ENCODE measurements around the gene TMEFF2. TPM values are rescaled to one million over a fixed set of nuclear protein-coding genes. Genes with fewer than 3 reads are reported as not detected.

The TMEFF2 gene, protein sequence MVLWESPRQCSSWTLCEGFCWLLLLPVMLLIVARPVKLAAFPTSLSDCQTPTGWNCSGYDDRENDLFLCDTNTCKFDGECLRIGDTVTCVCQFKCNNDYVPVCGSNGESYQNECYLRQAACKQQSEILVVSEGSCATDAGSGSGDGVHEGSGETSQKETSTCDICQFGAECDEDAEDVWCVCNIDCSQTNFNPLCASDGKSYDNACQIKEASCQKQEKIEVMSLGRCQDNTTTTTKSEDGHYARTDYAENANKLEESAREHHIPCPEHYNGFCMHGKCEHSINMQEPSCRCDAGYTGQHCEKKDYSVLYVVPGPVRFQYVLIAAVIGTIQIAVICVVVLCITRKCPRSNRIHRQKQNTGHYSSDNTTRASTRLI
- not detected for total RNA-seq

DNA sequence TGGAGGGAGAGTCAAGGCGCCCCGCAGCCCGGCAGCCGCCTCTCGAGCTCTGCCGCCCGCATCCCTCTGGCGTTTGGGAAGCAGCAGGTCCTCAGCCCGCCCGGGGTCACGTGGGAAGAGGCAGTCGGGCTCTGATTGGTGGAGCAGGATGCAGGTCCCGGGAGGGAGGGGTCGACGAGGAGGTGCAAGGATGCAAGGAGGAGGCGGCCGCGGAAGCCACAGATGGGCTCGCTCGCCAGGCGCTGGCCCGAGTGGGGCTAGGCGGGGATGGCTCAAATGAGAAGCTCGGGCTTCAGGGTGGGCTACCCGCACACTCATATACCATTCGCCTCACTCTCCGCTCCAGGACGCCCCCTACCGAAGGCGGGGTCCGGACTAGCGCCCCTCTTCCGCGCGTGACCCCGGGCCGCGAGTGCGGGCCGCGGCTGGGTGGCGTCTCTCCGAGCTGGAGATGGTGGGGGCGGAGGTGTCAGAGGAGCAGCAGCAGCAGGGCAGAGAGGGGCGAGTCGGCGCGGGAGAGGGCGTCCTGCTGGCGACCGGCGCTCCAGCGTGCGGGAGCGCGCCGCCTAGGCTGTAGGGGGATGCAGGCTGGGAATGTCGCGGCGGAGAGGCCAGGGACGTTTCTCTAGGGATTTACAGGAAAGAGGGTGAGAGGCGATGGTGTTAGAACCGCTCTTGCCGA, at the start of gene TMEFF2:
Gene TMEFF2, minus strand, starts transcription at position 68 of the 682 bp plus-strand sequence. CDS start 409 bp downstream, outside the sequence.
- ChIA-PET CTCF (interaction anchor here (1.4 kb wide), 1 partner anchor 101 kb away, joined by 3 read pairs; no protein-coding TSS in a partner anchor), POLR2A (no interaction called here)

DNA sequence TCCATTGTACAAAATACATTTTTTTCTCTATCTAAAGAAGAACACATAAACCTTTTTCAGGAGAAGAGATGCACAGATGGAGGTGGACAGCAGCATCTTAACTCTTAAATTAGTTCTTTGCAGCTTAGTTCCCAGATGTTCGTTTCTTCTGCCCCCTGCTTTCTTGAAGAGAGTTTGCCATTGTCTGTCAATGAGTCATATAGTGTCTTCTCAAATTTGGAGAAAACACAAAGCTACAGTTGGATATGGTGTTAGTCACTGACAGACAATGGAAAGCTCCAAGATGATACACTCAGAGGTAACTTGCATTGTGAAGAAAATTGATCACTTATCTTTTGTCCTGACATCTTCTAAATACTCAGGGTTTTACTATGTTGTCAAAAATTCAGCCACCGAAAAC, 48.8 kb upstream of the TMEFF2 start:
- ChIA-PET POLR2A (no interaction called here), CTCF (no interaction called here)

DNA sequence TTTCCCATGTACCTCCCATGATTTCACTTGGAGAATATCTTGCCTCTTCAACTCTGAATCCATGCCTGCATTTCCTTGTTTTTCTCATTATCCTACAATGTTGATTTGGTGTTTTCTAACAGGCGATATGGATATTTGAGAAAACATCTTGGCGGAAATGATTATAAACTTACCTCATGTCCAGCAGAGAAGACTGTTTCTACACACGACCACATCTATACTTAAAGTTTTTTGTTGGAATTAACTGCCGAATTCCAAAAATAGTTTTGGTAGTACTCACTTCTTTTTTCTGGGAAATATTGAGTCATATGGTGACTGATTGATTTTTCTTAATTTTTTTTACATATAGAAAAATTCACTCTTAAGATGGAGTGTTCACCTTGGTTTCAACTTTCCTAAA, 41.4 kb upstream of the TMEFF2 start:
- CTCF ChIA-PET: no interaction called here
- POLR2A ChIA-PET: no interaction called here

DNA sequence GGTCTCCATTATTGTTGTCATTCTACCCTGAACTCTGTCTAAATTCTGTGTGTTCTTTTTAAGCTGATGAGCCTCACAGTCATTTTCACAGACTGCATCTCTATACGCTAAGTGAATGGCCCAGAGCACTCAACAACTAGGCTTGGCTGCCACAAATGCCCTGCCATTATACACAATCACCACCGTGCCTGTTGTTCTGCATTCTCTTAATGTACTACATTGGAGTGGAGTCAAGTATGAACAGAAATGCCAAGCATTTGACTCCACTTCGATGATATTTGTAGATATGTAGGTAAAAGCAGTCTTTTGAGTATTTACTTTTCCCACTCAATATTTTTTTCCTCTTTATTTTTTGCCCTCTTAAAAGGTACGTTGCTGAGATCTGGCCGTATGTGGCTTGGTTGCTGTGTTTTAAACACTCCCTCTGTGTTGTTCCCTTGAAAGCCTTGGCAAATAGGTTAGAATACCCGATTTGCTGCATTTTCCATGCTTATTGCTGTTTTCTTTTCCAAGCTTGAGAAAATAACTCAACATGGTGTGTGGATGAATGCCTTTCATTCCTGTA, 36.2 kb upstream of the TMEFF2 start:
- POLR2A ChIA-PET: no interaction called here
- CTCF ChIA-PET: no interaction called here

DNA sequence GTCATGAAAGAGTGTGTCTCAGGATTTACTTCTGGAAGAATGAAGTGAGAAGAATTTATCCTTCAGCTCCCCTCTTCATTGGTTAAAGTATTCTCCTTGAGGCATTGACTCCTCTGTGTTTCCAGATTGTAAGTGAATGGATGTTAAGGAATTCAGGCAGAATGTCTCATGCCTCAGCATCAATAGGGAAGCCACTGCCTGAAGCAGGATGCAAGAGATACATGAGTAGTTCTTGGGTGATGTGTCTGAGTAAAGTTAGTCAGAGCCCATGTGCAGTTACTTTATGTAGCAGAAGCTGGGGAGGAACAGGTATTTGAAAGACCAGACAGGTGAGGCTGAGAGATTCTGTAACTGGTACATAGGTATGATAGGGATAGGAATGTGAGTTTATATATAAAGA, 34.0 kb upstream of the TMEFF2 start:
- POLR2A ChIA-PET: no interaction called here
- CTCF ChIA-PET: no interaction called here

DNA sequence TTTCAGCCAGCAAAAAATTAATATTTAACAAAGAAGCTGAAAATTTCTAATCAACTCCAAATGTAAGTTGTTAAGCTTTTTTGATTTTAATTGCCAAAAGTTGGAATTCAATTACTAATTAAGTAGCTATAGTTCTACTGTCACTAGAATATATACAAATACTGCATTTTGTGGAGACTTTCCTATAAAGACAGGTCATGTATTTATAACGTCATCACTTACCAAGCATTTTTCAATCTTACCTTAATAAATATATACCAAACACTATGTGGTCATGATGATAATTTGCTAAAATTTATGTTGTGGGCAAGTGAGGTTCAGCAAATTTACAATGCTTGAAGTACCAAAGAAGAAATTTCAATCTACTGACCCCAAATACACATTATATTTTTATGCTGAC, 24.2 kb upstream of the TMEFF2 start:
- ChIA-PET CTCF (no interaction called here), POLR2A (no interaction called here)

DNA sequence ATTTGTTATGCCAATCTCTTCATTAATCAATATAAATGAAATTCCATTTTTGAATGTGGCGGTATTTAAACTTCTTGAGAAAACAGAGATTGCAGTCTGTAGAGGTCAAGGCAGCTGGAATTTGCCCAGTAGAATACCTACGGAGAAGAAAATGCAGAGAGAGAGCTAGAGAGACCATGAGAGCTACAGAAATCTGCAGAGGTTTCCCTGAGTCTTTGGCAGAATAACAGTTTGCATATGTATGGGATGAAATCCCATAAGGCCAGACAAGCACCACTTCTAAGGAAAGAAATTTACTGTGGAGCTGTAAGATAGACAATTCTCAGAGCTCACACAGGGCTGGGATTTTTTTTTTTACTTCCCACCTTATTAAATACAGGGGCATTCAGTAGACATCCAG, 23.6 kb upstream of the TMEFF2 start:
- CTCF ChIA-PET: no interaction called here

DNA sequence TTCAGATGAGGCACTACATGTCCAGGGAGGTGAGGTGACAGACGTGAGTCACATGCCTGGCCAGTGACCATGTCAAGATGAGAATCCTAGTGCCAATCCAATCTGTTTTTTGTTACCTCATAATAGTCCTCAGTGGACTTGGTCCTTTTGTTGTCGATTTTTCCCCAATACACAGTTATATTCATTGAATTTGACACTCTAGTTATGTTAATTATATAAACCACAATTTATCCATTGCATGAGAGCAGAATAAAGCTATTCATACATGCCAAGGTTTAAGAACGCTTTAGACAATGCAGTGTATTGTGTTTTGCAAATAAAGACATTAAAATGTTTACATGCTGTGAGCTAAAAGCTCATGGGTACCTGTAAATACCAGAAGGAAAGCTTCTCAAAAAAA, 21.6 kb upstream of the TMEFF2 start:
- POLR2A ChIA-PET: no interaction called here
- CTCF ChIA-PET: no interaction called here

More for the DNA sequence above, 23.6 kb upstream of the TMEFF2 start:
- POLR2A ChIA-PET: no interaction called here

DNA sequence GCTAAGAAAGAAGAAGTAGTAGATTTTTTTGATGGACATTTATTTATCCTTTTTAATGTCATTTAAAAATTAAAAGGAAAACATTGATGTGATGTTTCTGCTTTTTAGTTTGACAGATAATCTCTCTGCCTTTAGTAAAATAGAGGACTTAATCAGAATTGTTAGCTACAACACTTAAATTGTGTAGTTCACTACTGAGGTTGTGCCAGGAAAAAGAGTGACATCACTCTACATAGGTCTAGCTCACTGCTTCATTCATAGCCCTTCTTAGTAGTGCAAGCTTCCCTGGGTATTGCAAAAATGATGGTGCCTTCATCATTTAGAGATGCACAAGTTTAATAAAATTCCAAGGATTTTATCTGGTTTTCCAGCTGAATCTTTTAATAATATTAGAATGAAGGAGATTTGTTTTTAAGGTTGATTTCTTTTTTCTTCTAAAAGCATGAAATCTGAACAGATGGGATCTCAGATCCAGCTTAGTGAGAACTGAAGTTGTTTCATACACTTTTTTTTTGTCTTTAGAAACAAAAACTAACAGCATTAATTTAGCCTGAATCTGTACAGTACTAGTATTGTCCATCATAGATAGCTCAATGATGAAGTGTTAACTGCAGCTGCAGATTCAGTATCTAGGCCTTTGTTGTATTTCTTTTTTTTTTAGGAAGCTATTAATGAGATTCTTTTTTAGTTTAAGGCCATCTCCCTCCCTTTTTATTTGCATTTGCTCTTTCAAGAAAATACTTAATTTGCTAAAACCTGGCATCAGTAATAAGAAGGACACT, 20.6 kb upstream of the TMEFF2 start:
- ChIA-PET CTCF (no interaction called here), POLR2A (no interaction called here)

DNA sequence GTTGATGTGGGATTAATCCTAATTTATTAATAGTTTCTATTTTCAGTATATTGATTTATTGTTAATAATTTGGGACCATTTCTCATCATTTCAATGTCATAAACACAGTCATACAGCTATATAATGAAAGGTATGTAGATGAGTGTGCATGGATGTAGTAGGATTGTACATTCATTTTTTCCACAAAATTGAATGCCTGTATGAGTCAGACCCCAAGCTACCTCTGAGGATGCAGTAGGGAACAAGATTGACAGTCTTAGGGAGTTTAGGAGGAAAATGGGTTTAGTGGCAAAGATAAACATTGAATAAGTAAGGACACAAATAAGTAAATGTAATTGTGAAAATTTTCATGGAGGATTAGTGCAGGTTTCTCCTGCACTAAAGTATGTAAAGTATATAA, 14.1 kb upstream of the TMEFF2 start:
- POLR2A ChIA-PET: no interaction called here
- CTCF ChIA-PET: no interaction called here

DNA sequence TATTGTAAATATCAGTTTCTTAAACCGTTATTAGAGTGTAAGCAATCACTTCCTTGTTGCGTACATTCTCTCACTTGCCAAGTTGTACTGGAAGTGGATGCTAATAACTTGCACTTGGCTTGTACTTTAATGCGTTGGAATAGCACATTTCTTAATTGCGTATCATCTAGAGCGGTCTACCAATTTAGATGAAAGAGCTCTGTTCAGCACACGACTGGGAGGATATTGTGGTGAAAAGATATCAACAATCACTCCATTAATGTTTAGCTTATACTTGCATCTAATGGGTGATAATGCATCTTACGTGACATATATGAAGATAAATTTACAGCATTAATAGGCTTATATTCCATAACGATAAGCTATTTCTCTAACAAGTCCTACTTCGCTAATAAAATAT, 11.7 kb upstream of the TMEFF2 start:
- POLR2A ChIA-PET: no interaction called here
- CTCF ChIA-PET: no interaction called here

DNA sequence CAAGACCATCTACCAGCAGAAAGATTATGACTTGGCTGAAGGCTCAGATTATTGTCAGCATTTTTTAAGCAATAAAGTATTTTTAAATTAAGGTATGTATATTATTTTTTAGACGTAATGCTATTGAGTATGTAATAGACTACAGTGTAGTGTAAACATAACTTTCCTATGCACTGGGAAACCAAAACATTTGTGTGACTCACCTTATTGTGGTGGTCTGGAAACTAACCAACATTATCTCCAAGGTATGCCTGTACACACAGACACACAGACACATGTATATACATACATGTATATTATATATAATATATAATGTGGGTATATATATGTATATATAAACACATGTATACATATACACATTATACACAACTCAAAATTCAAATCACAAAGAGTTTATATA, 9.1 kb upstream of the TMEFF2 start:
- ChIA-PET POLR2A (no interaction called here), CTCF (no interaction called here)

DNA sequence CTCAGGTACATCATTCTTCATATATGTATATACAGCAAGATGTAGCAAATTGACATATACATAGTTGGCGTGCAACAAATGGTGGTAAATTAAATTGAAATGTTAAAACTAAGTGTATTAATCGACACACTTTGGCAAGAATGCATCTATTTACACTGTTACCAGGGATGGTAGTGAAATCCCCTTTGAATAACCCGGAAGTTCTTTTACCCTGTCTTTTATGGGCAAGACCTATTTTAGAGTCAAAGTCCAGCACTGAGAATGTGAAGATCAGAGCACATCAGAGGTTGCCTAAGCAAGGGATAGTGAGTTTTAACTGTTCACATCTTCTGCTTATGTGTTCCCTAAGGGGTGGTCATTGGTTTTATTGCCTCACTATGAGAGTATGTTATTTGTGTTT, 7.6 kb upstream of the TMEFF2 start:
- CTCF ChIA-PET: no interaction called here
- POLR2A ChIA-PET: no interaction called here

DNA sequence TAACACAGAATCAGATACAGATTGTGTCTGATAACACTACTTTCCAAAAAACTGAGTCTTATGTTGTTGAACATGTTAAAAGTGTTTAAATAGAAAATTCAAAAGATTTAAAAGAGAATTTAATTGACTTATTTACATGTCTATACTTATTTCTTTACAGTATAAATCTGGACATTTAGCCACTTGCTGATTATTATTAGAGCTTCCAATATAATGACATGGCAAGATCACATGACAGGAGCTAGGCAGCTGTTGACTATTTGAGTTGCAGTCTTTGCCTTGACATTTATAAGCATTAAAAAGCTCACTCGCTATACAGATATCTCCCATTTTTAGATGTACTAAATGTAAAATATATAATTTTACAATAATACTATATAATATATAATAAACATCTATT, 6.4 kb upstream of the TMEFF2 start:
- CTCF ChIA-PET: no interaction called here

DNA sequence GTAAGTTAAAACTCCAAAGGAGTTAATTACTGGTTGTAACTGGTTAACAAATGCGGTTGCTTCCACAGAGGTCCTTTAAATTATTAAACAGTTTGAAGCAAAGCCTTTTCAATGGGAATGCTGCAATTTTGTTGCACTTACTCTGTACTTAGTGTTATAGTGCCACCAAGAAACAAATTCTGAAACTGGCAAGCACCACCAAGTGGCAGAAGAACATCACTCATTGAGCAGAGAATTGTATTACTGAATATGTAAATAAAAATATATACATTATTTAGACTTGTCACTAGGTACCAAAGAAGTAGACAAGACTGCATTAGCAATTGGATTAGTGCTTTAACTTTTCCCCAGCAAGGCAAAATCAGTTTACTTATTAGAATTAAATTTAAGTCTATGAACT, 2.6 kb upstream of the TMEFF2 start:
- POLR2A ChIA-PET: no interaction called here

More for the DNA sequence above, 6.4 kb upstream of the TMEFF2 start:
- POLR2A ChIA-PET: no interaction called here

DNA sequence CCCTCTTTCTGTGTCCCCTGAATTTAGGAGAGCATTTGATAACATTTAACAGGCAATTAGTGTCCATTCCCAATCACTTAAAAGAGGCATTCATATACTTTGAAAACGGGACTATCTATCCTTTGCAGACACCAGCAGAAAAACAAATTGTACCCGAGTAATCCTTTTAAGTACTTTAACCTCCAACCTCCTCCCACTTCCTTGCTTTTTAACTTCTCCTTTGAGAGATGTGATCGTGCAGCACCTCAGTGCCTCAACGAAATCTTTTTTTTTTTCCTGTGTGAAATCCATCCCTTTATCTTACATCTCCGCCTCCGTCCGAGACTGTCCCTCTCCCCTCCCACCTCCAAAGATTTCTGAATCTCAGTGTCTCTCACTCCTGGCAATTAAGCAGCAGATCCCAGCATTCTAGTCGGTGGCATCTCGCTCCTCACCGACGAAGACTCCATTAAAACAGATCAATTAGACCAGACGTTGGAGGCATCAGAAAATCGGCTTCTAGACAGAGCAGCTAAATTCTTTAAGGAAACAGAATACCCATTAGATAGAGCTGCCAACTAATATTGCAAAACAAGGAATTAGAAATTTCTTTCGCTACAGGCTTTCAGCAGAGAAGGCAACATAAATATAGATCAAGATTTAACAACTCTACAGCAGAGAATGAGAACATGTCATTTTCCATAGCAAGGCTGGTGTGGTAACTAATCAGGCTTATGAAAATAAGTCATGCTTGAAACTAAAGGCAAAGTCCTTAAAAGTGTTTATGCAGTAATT, 1.9 kb upstream of the TMEFF2 start:
- POLR2A ChIA-PET: no interaction called here
- CTCF ChIA-PET: no interaction called here

More for the DNA sequence above, 2.6 kb upstream of the TMEFF2 start:
- CTCF ChIA-PET: no interaction called here

DNA sequence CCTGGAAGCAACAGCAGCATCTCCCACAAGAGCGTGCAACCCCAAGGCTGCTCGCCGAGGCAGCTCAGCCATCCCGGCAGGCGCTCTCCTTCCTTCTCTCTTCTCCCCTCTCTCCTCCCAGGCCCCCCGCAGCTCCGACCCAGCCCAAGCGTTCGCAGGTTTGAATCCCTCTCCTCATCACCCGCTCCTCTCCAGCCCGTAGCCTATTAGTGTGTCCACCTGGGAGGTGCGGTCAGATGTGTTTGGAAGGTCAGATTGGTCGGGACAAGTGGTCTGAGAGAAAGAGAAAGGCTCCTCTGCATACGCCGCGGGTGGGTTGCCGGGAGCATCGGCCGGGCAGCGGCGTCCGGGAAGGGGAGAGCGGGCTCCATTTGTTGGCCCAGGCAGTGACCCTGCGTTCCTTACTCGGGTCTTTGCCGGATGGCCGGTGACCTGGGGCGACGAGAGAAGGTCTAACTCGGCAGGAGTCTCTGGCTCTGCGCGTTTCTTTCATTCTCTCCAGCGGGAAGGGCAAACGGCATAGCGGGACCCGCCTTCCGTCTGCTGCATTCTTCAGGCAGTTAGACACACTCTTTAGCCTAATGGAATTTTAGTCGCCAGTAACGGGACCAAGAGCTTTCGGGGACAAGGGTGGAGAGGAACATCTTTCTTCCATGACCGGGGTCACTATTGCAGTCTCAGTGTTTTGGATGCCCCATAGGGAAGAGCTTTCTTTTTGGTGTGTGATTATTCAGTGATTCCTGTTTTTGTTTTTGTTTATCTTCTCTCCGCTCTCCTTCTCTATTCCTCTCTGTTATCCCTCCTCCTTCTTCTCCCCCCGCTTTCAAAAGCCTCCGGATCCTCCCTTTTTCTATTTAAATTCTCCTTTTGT, 1.1 kb upstream of the TMEFF2 start:
- ChIA-PET CTCF (interaction anchor here (1.4 kb wide), 1 partner anchor 101 kb away, joined by 3 read pairs; no protein-coding TSS in a partner anchor), POLR2A (no interaction called here)

DNA sequence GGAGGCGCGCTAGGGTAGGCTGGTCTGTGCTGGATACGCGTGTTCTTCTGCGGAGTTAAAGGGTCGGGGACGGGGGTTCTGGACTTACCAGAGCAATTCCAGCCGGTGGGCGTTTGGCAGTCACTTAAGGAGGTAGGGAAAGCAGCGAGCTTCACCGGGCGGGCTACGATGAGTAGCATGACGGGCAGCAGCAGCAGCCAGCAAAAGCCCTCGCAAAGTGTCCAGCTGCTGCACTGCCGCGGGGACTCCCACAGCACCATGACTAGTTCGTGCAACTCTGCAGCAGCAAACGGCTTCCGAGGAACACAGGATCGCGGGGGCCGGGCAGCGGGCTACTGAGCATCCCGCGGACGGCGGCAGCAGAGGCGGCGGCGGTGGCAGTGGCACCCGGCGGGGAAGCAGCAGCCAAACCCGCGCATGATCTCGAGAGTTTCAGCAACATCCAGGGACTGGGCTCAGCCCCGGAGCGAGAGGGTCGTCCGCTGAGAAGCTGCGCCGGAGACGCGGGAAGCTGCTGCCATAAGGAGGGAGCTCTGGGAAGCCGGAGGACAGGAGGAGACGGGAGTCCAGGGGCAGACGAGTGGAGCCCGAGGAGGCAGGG, 368 bp downstream of the TMEFF2 start:
- POLR2A ChIA-PET: no interaction called here
- CTCF ChIA-PET: interaction anchor here (1.4 kb wide), 1 partner anchor 100 kb away, joined by 3 read pairs; no protein-coding TSS in a partner anchor

DNA sequence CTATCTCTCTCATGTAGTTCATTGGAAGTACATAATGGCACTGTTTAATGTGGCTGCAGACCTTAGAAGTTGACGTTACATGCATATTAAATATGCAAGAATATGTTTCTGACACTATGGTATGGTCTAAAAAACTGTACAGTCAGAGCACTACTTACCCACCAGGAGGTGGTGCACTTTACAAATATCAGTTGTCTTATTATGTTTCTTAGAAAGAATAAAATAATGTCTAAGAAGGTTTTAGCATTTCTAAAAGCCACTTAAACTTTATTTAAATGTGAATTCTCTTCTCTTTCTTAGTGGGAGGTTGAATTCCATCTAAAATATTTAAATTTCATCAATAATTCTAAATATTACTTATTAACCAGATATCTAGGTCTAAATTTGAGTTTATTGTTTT, 4.3 kb downstream of the TMEFF2 start:
- POLR2A ChIA-PET: no interaction called here
- CTCF ChIA-PET: no interaction called here

Data from activated CD8-positive, alpha-beta memory T cell treated with anti-CD3 and anti-CD28 coated beads for 36 hours (primary cell).